GM12878 (cell line): Measurements from ENCODE around the gene TRPM7. TPM values are rescaled to one million over a fixed set of nuclear protein-coding genes. Genes with fewer than 3 reads are reported as not detected.

Source experiments
- ATAC-seq: fragments of 200-7000 bp; cut with Tn5 transposase; 3 replicates; pipeline ENCODE4 v1.9.1; 2020; ENCODE audit warnings: mild to moderate bottlenecking, moderate library complexity
- BruUV-seq: library from RNA; stranded (reverse); fragments of 400-500 nt; replicated peaks from 2 replicates; lab custom pipeline; 2021; lab: Mats Ljungman, UMichigan
- CTCF ChIA-PET: fragments of 300-600 bp; sonication (Branson Sonifier 250); formaldehyde crosslinking; extraction: SDS; loops from one replicate; lab custom pipeline; 2021; ENCODE audit warnings: inconsistent platforms; lab: Yijun Ruan, JAX
- POLR2A ChIA-PET: fragments of 350-600 bp; formaldehyde crosslinking; extraction: SDS; loops from one replicate; lab custom pipeline; 2021; ENCODE audit warnings: inconsistent platforms; lab: Charles Lee
- RAD21 ChIA-PET: fragments of 300-600 bp; sonication (Branson Sonifier 250); formaldehyde crosslinking; loops from one replicate; lab custom pipeline; 2023; ENCODE audit warnings: antibody characterized with exemption; ENCODE audit not compliant: unreplicated experiment; lab: Charles Lee
- SMC1A ChIA-PET: fragments of 300-600 bp; sonication (Branson Sonifier 250); formaldehyde crosslinking; loops from one replicate; lab custom pipeline; 2023; ENCODE audit not compliant: unreplicated experiment, uncharacterized antibody; lab: Charles Lee
- DNase-seq: peaks from one replicate; pipeline ENCODE4 v3.0.0-alpha.2; 2011; ENCODE audit warnings: low read depth, low spot score
- FAIRE-seq: peaks from 3 replicates; lab custom pipeline; 2011; peaks lifted over from hg19 to GRCh38; lab: Jason Lieb, UNC
- H2AFZ ChIP-seq: 2 replicates; pipeline ENCODE4 v1.6.0; 2011; ENCODE audit warnings: low read depth, low read length, control low read depth; ENCODE audit not compliant: control insufficient read depth
- H3K27ac ChIP-seq: 2 replicates; pipeline ENCODE4 v1.5.1; 2011; ENCODE audit warnings: control low read depth; ENCODE audit not compliant: control insufficient read depth, insufficient read depth
- H3K27me3 ChIP-seq, 2 experiments: replicated peaks in 1 of 2; 2 replicates each; pipeline versions ENCODE4 v1.6.0 to v1.6.1; 2011; ENCODE audit warnings: low read length in 1 of 2; ENCODE audit not compliant: control insufficient read depth in 2 of 2, insufficient read depth in 2 of 2
- H3K36me3 ChIP-seq, 2 experiments: 2 replicates each; pipeline ENCODE4 v1.5.1; 2011; ENCODE audit warnings: low read length in 1 of 2; ENCODE audit not compliant: control insufficient read depth in 2 of 2, insufficient read depth in 2 of 2
- H3K4me1 ChIP-seq: 2 replicates; pipeline ENCODE4 v1.6.1; 2011; ENCODE audit warnings: mild to moderate bottlenecking, low read length, moderate library complexity, mixed read lengths; ENCODE audit not compliant: control insufficient read depth, insufficient read depth
- H3K4me2 ChIP-seq: 2 replicates; pipeline ENCODE4 v1.6.0; 2011; ENCODE audit warnings: control low read depth; ENCODE audit not compliant: control insufficient read depth, insufficient read depth
- H3K4me3 ChIP-seq: fragments of 200-600 bp; sonication (generic); 2 replicates; pipeline ENCODE4 v1.5.1; 2016
- H3K79me2 ChIP-seq: 2 replicates; pipeline ENCODE4 v1.6.0; 2011; ENCODE audit warnings: low read length; ENCODE audit not compliant: control insufficient read depth, insufficient read depth
- H3K9ac ChIP-seq: 2 replicates; pipeline ENCODE4 v1.8.0; 2011; ENCODE audit warnings: low read length, control low read depth, mixed read lengths; ENCODE audit not compliant: control insufficient read depth, insufficient read depth
- H3K9me3 ChIP-seq: replicated peaks from 3 replicates; pipeline ENCODE4 v1.5.1; 2011; ENCODE audit warnings: mild to moderate bottlenecking, low read length; ENCODE audit not compliant: control insufficient read depth, insufficient read depth
- H4K20me1 ChIP-seq: 2 replicates; pipeline ENCODE4 v1.6.0; 2011; ENCODE audit not compliant: control insufficient read depth, insufficient read depth
- CHD1 ChIP-seq: IDR thresholded peaks from 2 replicates; pipeline ENCODE4 v1.6.1; 2012; ENCODE audit warnings: low read depth, low read length, improper control_type of control experiment
- CHD2 ChIP-seq: IDR thresholded peaks from 2 replicates; pipeline ENCODE4 v1.6.1; 2011; ENCODE audit warnings: low read depth, low read length, improper control_type of control experiment, borderline replicate concordance
- JUND ChIP-seq: IDR thresholded peaks from 2 replicates; pipeline ENCODE4 v1.6.1; 2012; ENCODE audit warnings: low read depth, mild to moderate bottlenecking, low read length, improper control_type of control experiment, moderate library complexity
- NR2F1 ChIP-seq: fragments of 450-650 bp; conservative IDR thresholded peaks from 2 replicates; pipeline ENCODE4 v1.6.1; 2017; ENCODE audit warnings: mild to moderate bottlenecking
- RAD21 ChIP-seq: IDR thresholded peaks from 2 replicates; pipeline ENCODE4 v1.6.1; 2011; ENCODE audit warnings: mild to moderate bottlenecking, low read depth, low read length, moderate library complexity; ENCODE audit not compliant: insufficient read depth
- YBX1 ChIP-seq: fragments of 450-650 bp; IDR thresholded peaks from 2 replicates; pipeline ENCODE4 v1.6.1; 2016; ENCODE audit warnings: antibody characterized with exemption
- ZNF622 ChIP-seq: fragments of 450-650 bp; IDR thresholded peaks from 2 replicates; pipeline ENCODE4 v1.6.1; 2017; ENCODE audit warnings: mild to moderate bottlenecking, inconsistent platforms
- WGBS: methylation state at CpG from one replicate; pipeline ENCODE4 v1.1.6; 2016; ENCODE audit warnings: low lambda C conversion rate; ENCODE audit not compliant: insufficient replicate concordance, insufficient coverage; ENCODE audit errors: missing lambda C conversion rate; 5-methylcytosine and 5-hydroxymethylcytosine counted together
- in situ Hi-C: fragments of 300-500 bp; cut with MboI; formaldehyde crosslinking; loops from 9 replicates; pipeline ENCODE4 v1.14.3; 2018; ENCODE audit warnings: mixed read lengths
- intact Hi-C: fragments of 100-400 bp; cut with micrococcal nuclease; formaldehyde crosslinking; loops from one replicate; pipeline ENCODE4 v1.14.2; 2022; ENCODE audit not compliant: unreplicated experiment
- polyA plus RNA-seq, 11 experiments: library from polyadenylated mRNA; depleted of rRNA in 4 of 11; unstranded in 6 of 11; stranded (reverse) in 5 of 11; fragments of >200 nt; fragmentation: Nextera tagmentation in 4 of 11; fragmentation: Illumina TruSeq in 1 of 11; extraction: Ambion mirVana in 4 of 11; extraction: Trizol in 1 of 11; gene quantifications; 1 replicate in 1 of 11; 2 replicates in 10 of 11; pipeline versions ENCODE4 v1.2.1 to v1.2.3, GENCODE V29; 2011 to 2016; ENCODE audit warnings: inconsistent platforms in 2 of 11, missing spikeins in 2 of 11, low read depth in 1 of 11
- total RNA-seq, 4 experiments: library from RNA; depleted of rRNA in 3 of 4; stranded (reverse); fragments of >200 nt in 3 of 4; fragmentation: Illumina TruSeq in 1 of 4; extraction: Trizol in 1 of 4; gene quantifications; 2 replicates each; pipeline versions ENCODE4 v1.2.1 to v1.2.3, GENCODE V29; 2013 to 2021
- TF ChIP-seq, protein P1 (sequence below): IDR thresholded peaks from 2 replicates; pipeline ENCODE4 v1.6.1; 2012; ENCODE audit warnings: improper control_type of control experiment, low read depth, low read length; ENCODE audit not compliant: insufficient replicate concordance
- TF ChIP-seq, protein P2 (sequence below): IDR thresholded peaks from 2 replicates; pipeline ENCODE4 v1.6.1; 2011; ENCODE audit warnings: borderline replicate concordance, low read depth, mild to moderate bottlenecking, moderate library complexity, mixed read lengths, low read length; ENCODE audit not compliant: insufficient read depth; ENCODE audit errors: extremely low read length

Gene TRPM7
- total and polyA plus RNA-seq, 10 of the 15 experiments (the other 5 are each of a cell fraction or from before 2014, with no cell fraction given): 4.5 to 49.7 (median 22.5) TPM

GRCh38 chr15:50702762-50703334, 16.3 kb upstream of the TRPM7 start:
- ChIA-PET CTCF (no interaction called here), RAD21 (no interaction called here)
- whole genome bisulfite sequencing: 96% methylated on average over 1 of the region's 1 CpG

GRCh38 chr15:50698101-50698500, 11.5 kb upstream of the TRPM7 start:
- Histone ChIP-seq H4K20me1 (no peaks in the 10 kb centered on the region), H3K27me3 (no peaks in the 10 kb centered on the region), H3K79me2 (no peaks in the 10 kb centered on the region), H3K4me1 (no peaks in the 10 kb centered on the region), H3K9me3 (no peaks in the 10 kb centered on the region)
- no peak for DNase-seq
- POLR2A ChIA-PET: interaction anchor here (0.7 kb wide), 1 partner anchor 33 kb away, joined by 6 read pairs; no protein-coding TSS in a partner anchor
- no peak for TF ChIP-seq YBX1
- TF ChIP-seq, protein P1, sequence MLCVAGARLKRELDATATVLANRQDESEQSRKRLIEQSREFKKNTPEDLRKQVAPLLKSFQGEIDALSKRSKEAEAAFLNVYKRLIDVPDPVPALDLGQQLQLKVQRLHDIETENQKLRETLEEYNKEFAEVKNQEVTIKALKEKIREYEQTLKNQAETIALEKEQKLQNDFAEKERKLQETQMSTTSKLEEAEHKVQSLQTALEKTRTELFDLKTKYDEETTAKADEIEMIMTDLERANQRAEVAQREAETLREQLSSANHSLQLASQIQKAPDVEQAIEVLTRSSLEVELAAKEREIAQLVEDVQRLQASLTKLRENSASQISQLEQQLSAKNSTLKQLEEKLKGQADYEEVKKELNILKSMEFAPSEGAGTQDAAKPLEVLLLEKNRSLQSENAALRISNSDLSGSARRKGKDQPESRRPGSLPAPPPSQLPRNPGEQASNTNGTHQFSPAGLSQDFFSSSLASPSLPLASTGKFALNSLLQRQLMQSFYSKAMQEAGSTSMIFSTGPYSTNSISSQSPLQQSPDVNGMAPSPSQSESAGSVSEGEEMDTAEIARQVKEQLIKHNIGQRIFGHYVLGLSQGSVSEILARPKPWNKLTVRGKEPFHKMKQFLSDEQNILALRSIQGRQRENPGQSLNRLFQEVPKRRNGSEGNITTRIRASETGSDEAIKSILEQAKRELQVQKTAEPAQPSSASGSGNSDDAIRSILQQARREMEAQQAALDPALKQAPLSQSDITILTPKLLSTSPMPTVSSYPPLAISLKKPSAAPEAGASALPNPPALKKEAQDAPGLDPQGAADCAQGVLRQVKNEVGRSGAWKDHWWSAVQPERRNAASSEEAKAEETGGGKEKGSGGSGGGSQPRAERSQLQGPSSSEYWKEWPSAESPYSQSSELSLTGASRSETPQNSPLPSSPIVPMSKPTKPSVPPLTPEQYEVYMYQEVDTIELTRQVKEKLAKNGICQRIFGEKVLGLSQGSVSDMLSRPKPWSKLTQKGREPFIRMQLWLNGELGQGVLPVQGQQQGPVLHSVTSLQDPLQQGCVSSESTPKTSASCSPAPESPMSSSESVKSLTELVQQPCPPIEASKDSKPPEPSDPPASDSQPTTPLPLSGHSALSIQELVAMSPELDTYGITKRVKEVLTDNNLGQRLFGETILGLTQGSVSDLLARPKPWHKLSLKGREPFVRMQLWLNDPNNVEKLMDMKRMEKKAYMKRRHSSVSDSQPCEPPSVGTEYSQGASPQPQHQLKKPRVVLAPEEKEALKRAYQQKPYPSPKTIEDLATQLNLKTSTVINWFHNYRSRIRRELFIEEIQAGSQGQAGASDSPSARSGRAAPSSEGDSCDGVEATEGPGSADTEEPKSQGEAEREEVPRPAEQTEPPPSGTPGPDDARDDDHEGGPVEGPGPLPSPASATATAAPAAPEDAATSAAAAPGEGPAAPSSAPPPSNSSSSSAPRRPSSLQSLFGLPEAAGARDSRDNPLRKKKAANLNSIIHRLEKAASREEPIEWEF: no peak
- TF ChIP-seq, all 136 proteins: peak for 0
- ATAC-seq (no peak), FAIRE-seq (no peak)
- Histone ChIP-seq H3K36me3 (no peaks in the 10 kb centered on the region; a peak in 1 of 4 replicates), H2AFZ (no peak overlapping the region), H3K4me3 (no peak overlapping the region), H3K4me2 (no peak overlapping the region), H3K9ac (no peak overlapping the region), H3K27ac (no peak overlapping the region)
- no TSS peak for BruUV-seq
- 97% methylated on average over 8 of the region's 8 CpGs for WGBS
- ChIA-PET CTCF (interaction anchor here (1.0 kb wide), 1 partner anchor 178 kb away, joined by 3 read pairs; no protein-coding TSS in a partner anchor), RAD21 (no interaction called here), SMC1A (no interaction called here)
- in situ Hi-C loops (no loop called here), intact Hi-C loops (no loop called here)

More at GRCh38 chr15:50702762-50703334, 16.3 kb upstream of the TRPM7 start:
- intact Hi-C loops (no loop called here), in situ Hi-C loops (no loop called here)
- H3K4me1 ChIP-seq: no peaks in the 10 kb centered on the region
- H3K4me3 ChIP-seq: no peak overlapping the region
- POLR2A ChIA-PET: interaction anchor here (0.6 kb wide), 1 partner anchor 55 kb away, joined by 7 read pairs; no protein-coding TSS in a partner anchor
- SMC1A ChIA-PET: no interaction called here
- TF ChIP-seq NR2F1: no peak
- TF ChIP-seq ZNF622: no peak
- TF ChIP-seq CHD2: no peak
- no peak for TF ChIP-seq RAD21
- TF ChIP-seq, protein P2, sequence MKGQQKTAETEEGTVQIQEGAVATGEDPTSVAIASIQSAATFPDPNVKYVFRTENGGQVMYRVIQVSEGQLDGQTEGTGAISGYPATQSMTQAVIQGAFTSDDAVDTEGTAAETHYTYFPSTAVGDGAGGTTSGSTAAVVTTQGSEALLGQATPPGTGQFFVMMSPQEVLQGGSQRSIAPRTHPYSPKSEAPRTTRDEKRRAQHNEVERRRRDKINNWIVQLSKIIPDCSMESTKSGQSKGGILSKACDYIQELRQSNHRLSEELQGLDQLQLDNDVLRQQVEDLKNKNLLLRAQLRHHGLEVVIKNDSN: no peak
- no peak for TF ChIP-seq CHD1
- no peak for TF ChIP-seq JUND
- H3K9me3 ChIP-seq: no peaks in the 10 kb centered on the region
- H3K4me2 ChIP-seq: no peak overlapping the region
- H3K36me3 ChIP-seq: no peaks in the 10 kb centered on the region; a peak in 1 of 4 replicates
- H2AFZ ChIP-seq: no peak overlapping the region
- no peak overlapping the region for H3K27ac ChIP-seq
- DNase-seq (no peak), ATAC-seq (no peak), FAIRE-seq (no peak)
- H3K79me2 ChIP-seq: no peaks in the 10 kb centered on the region
- H3K9ac ChIP-seq: no peak overlapping the region
- no TSS peak for BruUV-seq
- H3K27me3 ChIP-seq: no peaks in the 10 kb centered on the region
- H4K20me1 ChIP-seq: no peaks in the 10 kb centered on the region
